ENCODE measurements around the gene TLX2. TPM values are rescaled to one million over a fixed set of nuclear protein-coding genes. Genes with fewer than 3 reads are reported as not detected.
A peak's percentile ranks its signal among the peaks of the same experiment; 100 is the strongest.

Gene TLX2
- total and polyA plus RNA-seq, 4 donors, result not detected

- no peak overlapping the region for H3K4me3 ChIP-seq (ENCODE audit: low read length in 2 of 2)
- no peak for DNase-seq
- intact Hi-C loops (cut with DNase I), result no loop called here
- H3K36me3 ChIP-seq (ENCODE audit: control insufficient read depth in 1 of 2, insufficient read depth in 2 of 2, low read length in 1 of 2), result no peaks in the 10 kb centered on the region
- peaks cover 0 to 3% of the 10 kb centered on the region in 2 donors for H3K27me3 ChIP-seq (ENCODE audit: control insufficient read depth in 1 of 2, insufficient read depth in 2 of 2, low read length in 1 of 2)
- no peak overlapping the region for H3K27ac ChIP-seq (ENCODE audit: low read depth in 1 of 2, low read length in 2 of 2)
- H3K4me1 ChIP-seq (ENCODE audit: control insufficient read depth in 1 of 2, insufficient read depth in 2 of 2, low read length in 2 of 2), result no peaks in the 10 kb centered on the region
- no peaks in the 10 kb centered on the region for H3K9me3 ChIP-seq (ENCODE audit: control insufficient read depth, low read length)
- 64 to 65% methylated on average over 13 of the region's 13 CpGs for WGBS, 2 donors
- ATAC-seq (ENCODE audit: low FRiP score), result no peak
Measured at GRCh38 chr2:74516650-74517049, 2.4 kb downstream of the TLX2 start.

- DNase-seq, result no peak
- intact Hi-C loops (cut with DNase I), result no loop called here
Measured at GRCh38 chr2:74522516-74522915, 8.3 kb downstream of the TLX2 start.

GRCh38 chr2:74524005-74524404 lies 9.8 kb downstream of the TLX2 start:
- Histone ChIP-seq H3K9me3 (ENCODE audit: control insufficient read depth, low read length) (no peaks in the 10 kb centered on the region), H3K27me3 (ENCODE audit: control insufficient read depth in 1 of 2, insufficient read depth in 2 of 2, low read length in 1 of 2) (peaks cover 0 to 3% of the 10 kb centered on the region in 2 donors), H3K4me3 (ENCODE audit: low read length in 2 of 2) (no peak overlapping the region), H3K36me3 (ENCODE audit: control insufficient read depth in 1 of 2, insufficient read depth in 2 of 2, low read length in 1 of 2) (peaks cover 0 to 5% of the 10 kb centered on the region in 2 donors), H3K4me1 (ENCODE audit: control insufficient read depth in 1 of 2, insufficient read depth in 2 of 2, low read length in 2 of 2) (no peaks in the 10 kb centered on the region), H3K27ac (ENCODE audit: low read depth in 1 of 2, low read length in 2 of 2) (no peak overlapping the region)
- WGBS, 2 donors, result 82 to 84% methylated on average over 9 of the region's 9 CpGs
- ATAC-seq (ENCODE audit: low FRiP score), result no peak
- intact Hi-C loops (cut with DNase I), result no loop called here
- DNase-seq, result peak in 1 of 2 donors; percentile 37

More at GRCh38 chr2:74522516-74522915, 8.3 kb downstream of the TLX2 start:
- no peaks in the 10 kb centered on the region for H3K4me1 ChIP-seq (ENCODE audit: control insufficient read depth in 1 of 2, insufficient read depth in 2 of 2, low read length in 2 of 2)
- H3K36me3 ChIP-seq (ENCODE audit: control insufficient read depth in 1 of 2, insufficient read depth in 2 of 2, low read length in 1 of 2), result peaks cover 0 to 5% of the 10 kb centered on the region in 2 donors
- no peak overlapping the region for H3K4me3 ChIP-seq (ENCODE audit: low read length in 2 of 2)
- H3K27ac ChIP-seq (ENCODE audit: low read depth in 1 of 2, low read length in 2 of 2), result no peak overlapping the region
- no peak for ATAC-seq (ENCODE audit: low FRiP score)
- no peaks in the 10 kb centered on the region for H3K9me3 ChIP-seq (ENCODE audit: control insufficient read depth, low read length)
- WGBS, 2 donors, result 71 to 72% methylated on average over 3 of the region's 3 CpGs
- peaks cover 0 to 3% of the 10 kb centered on the region in 2 donors for H3K27me3 ChIP-seq (ENCODE audit: control insufficient read depth in 1 of 2, insufficient read depth in 2 of 2, low read length in 1 of 2)

DNA sequence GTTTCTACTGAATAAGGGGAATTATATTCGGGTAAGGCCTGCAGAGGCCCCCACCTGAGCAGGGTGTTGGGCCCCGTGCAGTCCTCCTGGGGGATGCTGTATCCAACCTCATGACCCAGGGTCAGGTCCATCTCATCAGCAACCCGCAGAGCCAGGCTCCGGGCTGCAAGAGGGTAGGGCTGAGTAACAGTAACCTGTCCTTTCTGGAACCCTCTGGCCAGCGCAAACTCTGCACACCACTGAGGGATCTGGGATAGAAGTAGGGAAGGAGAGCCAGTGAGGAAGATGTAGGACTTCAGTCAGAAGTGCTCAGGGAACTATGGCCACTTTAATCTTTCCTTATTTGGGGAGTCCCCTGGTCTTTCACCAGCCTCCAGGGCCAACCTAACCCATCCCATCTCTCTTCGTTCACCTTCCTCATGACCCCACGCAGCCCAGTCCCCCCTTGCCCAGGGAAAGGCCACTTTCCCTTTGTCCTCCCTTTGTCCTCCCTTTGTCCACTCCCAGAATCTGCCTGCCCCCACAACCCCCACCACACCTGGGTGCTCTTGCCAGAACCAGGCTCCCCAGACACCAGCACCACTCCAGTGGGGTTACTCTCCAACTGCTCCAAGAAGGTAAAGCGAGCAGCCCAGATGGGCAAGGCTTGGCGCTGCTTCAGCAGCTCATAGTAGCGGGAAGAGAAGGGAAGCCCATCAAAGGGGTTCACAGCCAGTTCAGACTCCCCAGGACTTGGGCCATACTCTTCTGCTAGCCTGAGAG lies 10.9 kb downstream of the TLX2 start:
- Histone ChIP-seq H3K27me3 (ENCODE audit: control insufficient read depth in 1 of 2, insufficient read depth in 2 of 2, low read length in 1 of 2) (no peaks in the 10 kb centered on the region), H3K4me1 (ENCODE audit: control insufficient read depth in 1 of 2, insufficient read depth in 2 of 2, low read length in 2 of 2) (no peaks in the 10 kb centered on the region), H3K27ac (ENCODE audit: low read depth in 1 of 2, low read length in 2 of 2) (no peak overlapping the region), H3K4me3 (ENCODE audit: low read length in 2 of 2) (no peak overlapping the region), H3K36me3 (ENCODE audit: control insufficient read depth in 1 of 2, insufficient read depth in 2 of 2, low read length in 1 of 2) (peaks cover 0 to 5% of the 10 kb centered on the region in 2 donors), H3K9me3 (ENCODE audit: control insufficient read depth, low read length) (no peaks in the 10 kb centered on the region)
- intact Hi-C loops (cut with DNase I), result loop anchor here in 1 of 2 donors (5.0 kb wide), 1 partner anchor 57 kb away; no protein-coding TSS in a partner anchor
- no peak for ATAC-seq (ENCODE audit: low FRiP score)
- WGBS, 2 donors, result 90% methylated on average over 10 of the region's 10 CpGs
- DNase-seq, result no peak

DNA sequence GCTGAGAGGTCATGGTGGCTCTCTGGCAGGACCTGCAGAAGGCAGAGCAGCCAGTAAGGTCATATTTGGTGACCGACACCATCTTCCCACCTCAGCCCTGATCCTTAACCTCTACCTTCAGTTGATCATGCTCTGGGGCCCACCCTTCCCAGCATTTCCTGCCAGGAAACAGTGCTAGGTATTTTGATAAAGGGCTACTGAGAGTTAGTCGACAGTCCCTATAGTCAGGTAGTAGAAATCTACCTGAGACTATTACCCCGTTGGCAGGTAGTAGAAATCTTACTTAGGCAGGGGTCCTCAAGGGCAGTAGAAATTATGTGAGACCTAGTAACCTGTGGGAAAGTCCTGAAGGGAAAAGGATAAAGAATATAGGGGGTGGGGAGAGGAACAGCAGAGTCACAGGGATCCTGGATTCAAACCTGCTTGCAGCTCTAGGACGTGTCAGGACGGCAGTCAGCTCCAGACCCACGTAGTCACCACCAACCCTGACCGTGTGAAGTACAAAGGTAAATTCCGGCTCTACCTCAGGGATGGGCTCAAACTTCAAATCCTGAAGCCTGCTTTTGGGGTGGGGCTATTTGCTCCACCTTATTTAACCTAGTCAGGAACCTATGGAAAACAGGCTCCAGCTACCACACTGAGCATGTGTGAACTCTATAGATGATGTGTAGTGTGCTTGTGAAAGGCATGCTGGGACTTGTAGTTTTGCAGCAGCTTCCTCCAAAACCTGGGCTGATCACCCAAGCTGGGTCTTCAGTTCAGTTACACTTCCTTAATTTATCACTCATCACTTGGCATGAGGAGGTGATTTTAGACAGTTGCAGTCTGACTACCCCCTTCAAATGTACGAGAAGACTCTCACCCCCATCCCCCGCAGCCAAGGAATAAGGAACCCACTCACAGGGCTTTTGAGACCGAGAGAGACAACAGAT lies 11.7 kb downstream of the TLX2 start, which contains the start of gene DQX1:
DQX1 (minus strand) TSS at position 515 of the 932 bp plus-strand sequence; CDS start at position 13, 502 bp downstream.
- DNase-seq (no peak), ATAC-seq (ENCODE audit: low FRiP score) (no peak)
- Histone ChIP-seq H3K9me3 (ENCODE audit: control insufficient read depth, low read length) (no peaks in the 10 kb centered on the region), H3K36me3 (ENCODE audit: control insufficient read depth in 1 of 2, insufficient read depth in 2 of 2, low read length in 1 of 2) (peaks cover 0 to 5% of the 10 kb centered on the region in 2 donors), H3K27ac (ENCODE audit: low read depth in 1 of 2, low read length in 2 of 2) (no peak within 1 kb of the TSS), H3K4me1 (ENCODE audit: control insufficient read depth in 1 of 2, insufficient read depth in 2 of 2, low read length in 2 of 2) (no peaks in the 10 kb centered on the region), H3K4me3 (ENCODE audit: low read length in 2 of 2) (no peak within 1 kb of the TSS), H3K27me3 (ENCODE audit: control insufficient read depth in 1 of 2, insufficient read depth in 2 of 2, low read length in 1 of 2) (no peaks in the 10 kb centered on the region)
- intact Hi-C loops (cut with DNase I), result loop anchor here in 1 of 2 donors (5.0 kb wide), 1 partner anchor 56 kb away; no protein-coding TSS in a partner anchor
- WGBS, 2 donors, result 87 to 88% methylated on average over 11 of the region's 11 CpGs

GRCh38 chr2:74526649-74527230 lies 12.5 kb downstream of the TLX2 start:
- no peak overlapping the region for H3K27ac ChIP-seq (ENCODE audit: low read depth in 1 of 2, low read length in 2 of 2)
- DNase-seq (no peak), ATAC-seq (ENCODE audit: low FRiP score) (no peak)
- H3K9me3 ChIP-seq (ENCODE audit: control insufficient read depth, low read length), result no peaks in the 10 kb centered on the region
- no peaks in the 10 kb centered on the region for H3K27me3 ChIP-seq (ENCODE audit: control insufficient read depth in 1 of 2, insufficient read depth in 2 of 2, low read length in 1 of 2)
- peaks cover 0 to 5% of the 10 kb centered on the region in 2 donors for H3K36me3 ChIP-seq (ENCODE audit: control insufficient read depth in 1 of 2, insufficient read depth in 2 of 2, low read length in 1 of 2)
- H3K4me1 ChIP-seq (ENCODE audit: control insufficient read depth in 1 of 2, insufficient read depth in 2 of 2, low read length in 2 of 2), result no peaks in the 10 kb centered on the region
- WGBS, 2 donors, result 97% methylated on average over 11 of the region's 11 CpGs
- H3K4me3 ChIP-seq (ENCODE audit: low read length in 2 of 2), result no peak overlapping the region
- intact Hi-C loops (cut with DNase I), result loop anchor here in 1 of 2 donors (5.0 kb wide), 1 partner anchor 56 kb away; no protein-coding TSS in a partner anchor

GRCh38 chr2:74527741-74528140 lies 13.5 kb downstream of the TLX2 start:
- intact Hi-C loops (cut with DNase I), result loop anchor here in 1 of 2 donors (2.0 to 5.0 kb wide), 2 partner anchors 21 to 55 kb away; partner anchors contain the start of gene PCGF1
- no peak overlapping the region for H3K4me3 ChIP-seq (ENCODE audit: low read length in 2 of 2)
- peaks cover 0 to 5% of the 10 kb centered on the region in 2 donors for H3K36me3 ChIP-seq (ENCODE audit: control insufficient read depth in 1 of 2, insufficient read depth in 2 of 2, low read length in 1 of 2)
- 94 to 98% methylated on average over 9 of the region's 9 CpGs for WGBS, 2 donors
- H3K4me1 ChIP-seq (ENCODE audit: control insufficient read depth in 1 of 2, insufficient read depth in 2 of 2, low read length in 2 of 2), result no peaks in the 10 kb centered on the region
- no peaks in the 10 kb centered on the region for H3K9me3 ChIP-seq (ENCODE audit: control insufficient read depth, low read length)
- no peaks in the 10 kb centered on the region for H3K27me3 ChIP-seq (ENCODE audit: control insufficient read depth in 1 of 2, insufficient read depth in 2 of 2, low read length in 1 of 2)
- H3K27ac ChIP-seq (ENCODE audit: low read depth in 1 of 2, low read length in 2 of 2), result no peak overlapping the region
- ATAC-seq (ENCODE audit: low FRiP score) (no peak), DNase-seq (no peak)
